Tibial artery (tissue), 4 donors: ENCODE data around the gene ZFR.
"Not testable (repeated sequence)": the region's sequence is repeated elsewhere in the genome, so short reads cannot be mapped to it uniquely, and the experiment has no call there.

Source experiments
- DNase-seq, 2 donors: peaks; one replicate each; pipeline ENCODE4 v3.0.0-alpha.2; 2019
- H3K27ac ChIP-seq, 2 donors: fragments of 200-600 bp; sonication (generic) in 1 of 2; 1 replicate in 1 of 2; 2 replicates in 1 of 2; pipeline ENCODE4 v1.5.1; 2018 to 2019; ENCODE audit warnings: mild to moderate bottlenecking in 1 of 2
- H3K27me3 ChIP-seq, 2 donors: fragments of 200-600 bp; sonication (generic) in 1 of 2; one replicate each; pipeline versions ENCODE4 v1.5.1 to v1.6.0; 2016 to 2019
- H3K36me3 ChIP-seq, 3 donors: fragments of 200-600 bp; sonication (generic) in 2 of 3; one replicate each; pipeline ENCODE4 v1.5.1; 2016 to 2019; ENCODE audit warnings: mild to moderate bottlenecking in 2 of 3
- H3K4me1 ChIP-seq, 4 donors: fragments of 200-600 bp; sonication (generic) in 2 of 4; 1 replicate in 3 of 4; 2 replicates in 1 of 4; pipeline ENCODE4 v1.5.1; 2016 to 2019
- H3K4me3 ChIP-seq, 2 donors: fragments of 200-600 bp; sonication (generic) in 1 of 2; 1 replicate in 1 of 2; 2 replicates in 1 of 2; pipeline ENCODE4 v1.5.1; 2018 to 2019; ENCODE audit warnings: mild to moderate bottlenecking in 2 of 2
- H3K9me3 ChIP-seq, 3 donors: fragments of 200-600 bp; sonication (generic) in 1 of 3; one replicate each; pipeline ENCODE4 v1.5.1; 2016 to 2019
- intact Hi-C: fragments of 100-400 bp; cut with DNase I; formaldehyde crosslinking; loops from one replicate; pipeline ENCODE4 v1.15.0; 2023; ENCODE audit warnings: low total_unique reads
- TF ChIP-seq, protein P1 (sequence below), 2 experiments: fragments of 200-600 bp in 1 of 2; fragments of 450-650 bp in 1 of 2; IDR thresholded peaks; one replicate each; pipeline ENCODE4 v1.5.1; 2017 to 2019; ENCODE audit warnings: antibody characterized with exemption in 2 of 2, mild to moderate bottlenecking in 1 of 2, moderate library complexity in 1 of 2

The ZFR gene

DNA sequence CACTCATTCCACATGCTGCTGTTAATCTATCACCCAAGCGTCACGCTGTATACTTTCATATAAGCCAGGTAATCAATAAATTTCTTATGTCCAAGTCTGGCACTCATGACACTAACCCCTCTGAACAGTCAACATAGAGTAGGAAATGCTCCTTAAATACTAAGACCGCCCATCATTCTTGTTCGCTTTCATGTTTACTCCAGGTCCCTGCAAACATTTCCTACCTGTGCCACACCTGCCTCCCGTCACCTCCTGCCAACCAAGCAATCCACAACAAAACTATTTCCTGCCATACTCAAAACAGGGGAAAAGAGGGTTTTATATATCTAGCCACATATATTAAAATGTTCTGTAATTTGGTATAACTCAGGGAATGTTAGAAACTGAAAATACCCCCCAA, 39.0 kb downstream of the ZFR start:
- H3K36me3 ChIP-seq, result peaks cover 59 to 92% (median 80%) of the 10 kb centered on the region in 3 donors
- H3K9me3 ChIP-seq, result no peaks in the 10 kb centered on the region
- H3K27me3 ChIP-seq, result no peaks in the 10 kb centered on the region
- intact Hi-C loops, result no loop called here
- DNase-seq, result no peak
- no peak overlapping the region for H3K27ac ChIP-seq
- TF ChIP-seq, protein P1, sequence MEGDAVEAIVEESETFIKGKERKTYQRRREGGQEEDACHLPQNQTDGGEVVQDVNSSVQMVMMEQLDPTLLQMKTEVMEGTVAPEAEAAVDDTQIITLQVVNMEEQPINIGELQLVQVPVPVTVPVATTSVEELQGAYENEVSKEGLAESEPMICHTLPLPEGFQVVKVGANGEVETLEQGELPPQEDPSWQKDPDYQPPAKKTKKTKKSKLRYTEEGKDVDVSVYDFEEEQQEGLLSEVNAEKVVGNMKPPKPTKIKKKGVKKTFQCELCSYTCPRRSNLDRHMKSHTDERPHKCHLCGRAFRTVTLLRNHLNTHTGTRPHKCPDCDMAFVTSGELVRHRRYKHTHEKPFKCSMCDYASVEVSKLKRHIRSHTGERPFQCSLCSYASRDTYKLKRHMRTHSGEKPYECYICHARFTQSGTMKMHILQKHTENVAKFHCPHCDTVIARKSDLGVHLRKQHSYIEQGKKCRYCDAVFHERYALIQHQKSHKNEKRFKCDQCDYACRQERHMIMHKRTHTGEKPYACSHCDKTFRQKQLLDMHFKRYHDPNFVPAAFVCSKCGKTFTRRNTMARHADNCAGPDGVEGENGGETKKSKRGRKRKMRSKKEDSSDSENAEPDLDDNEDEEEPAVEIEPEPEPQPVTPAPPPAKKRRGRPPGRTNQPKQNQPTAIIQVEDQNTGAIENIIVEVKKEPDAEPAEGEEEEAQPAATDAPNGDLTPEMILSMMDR (IDR thresholded peaks at IDR 0.05), result no peak
- H3K4me3 ChIP-seq, result no peak overlapping the region
- peaks cover 0 to 3% (median 0%) of the 10 kb centered on the region in 4 donors for H3K4me1 ChIP-seq

DNA sequence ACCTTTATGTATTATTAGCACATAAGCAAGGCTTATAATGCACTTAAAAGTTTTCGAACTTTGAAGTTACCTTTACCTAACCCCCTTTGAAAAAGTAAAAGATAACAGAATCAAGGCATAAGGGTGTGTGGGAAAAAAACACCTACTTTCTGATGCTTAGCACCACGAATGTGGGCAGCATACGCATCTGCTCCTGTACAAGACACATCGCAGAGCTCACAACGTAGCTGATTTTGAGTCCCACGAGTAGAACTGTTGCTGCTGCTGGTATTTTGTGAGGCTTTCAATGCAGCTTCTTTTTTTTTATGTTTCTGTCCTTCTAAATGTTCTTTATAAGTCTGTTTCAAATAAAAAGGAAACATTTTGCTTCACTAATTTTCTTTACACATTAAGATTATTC, 40.8 kb downstream of the ZFR start:
- no peaks in the 10 kb centered on the region for H3K9me3 ChIP-seq
- H3K4me1 ChIP-seq, result peaks cover 0 to 3% (median 0%) of the 10 kb centered on the region in 4 donors
- no peaks in the 10 kb centered on the region for H3K27me3 ChIP-seq
- TF ChIP-seq, protein P1 (IDR thresholded peaks at IDR 0.05), result no peak
- no peak overlapping the region for H3K27ac ChIP-seq
- H3K4me3 ChIP-seq, result no peak overlapping the region
- intact Hi-C loops, result no loop called here
- H3K36me3 ChIP-seq, result peaks cover 58 to 92% (median 83%) of the 10 kb centered on the region in 3 donors
- no peak for DNase-seq

DNA sequence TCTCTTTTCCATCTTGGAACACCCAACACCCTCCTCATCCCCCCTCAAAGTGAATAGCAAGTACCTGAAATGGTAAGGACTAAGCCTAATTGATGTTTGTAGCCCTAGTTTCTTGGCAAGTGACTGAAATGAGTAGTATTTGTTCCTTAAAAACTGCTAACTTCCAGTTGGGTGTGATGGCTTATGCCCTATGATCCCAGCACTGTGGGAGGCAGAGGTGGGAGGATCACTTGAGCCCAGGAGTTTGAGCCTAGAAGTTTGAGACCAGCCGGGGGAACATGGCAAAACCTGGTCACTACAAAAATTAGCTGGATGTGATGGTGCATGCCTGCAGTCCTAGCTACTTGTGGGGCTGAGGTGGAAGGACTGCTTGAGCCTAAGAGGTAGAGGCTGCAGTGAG, 44.1 kb downstream of the ZFR start:
- DNase-seq, result no peak
- H3K4me1 ChIP-seq, result no peaks in the 10 kb centered on the region
- no peaks in the 10 kb centered on the region for H3K9me3 ChIP-seq
- H3K27ac ChIP-seq, result no peak overlapping the region
- no peaks in the 10 kb centered on the region for H3K27me3 ChIP-seq
- TF ChIP-seq, protein P1 (IDR thresholded peaks at IDR 0.05), result no peak
- H3K36me3 ChIP-seq, result peaks cover 88 to 99% (median 91%) of the 10 kb centered on the region in 3 donors
- no peak overlapping the region for H3K4me3 ChIP-seq
- intact Hi-C loops, result no loop called here

DNA sequence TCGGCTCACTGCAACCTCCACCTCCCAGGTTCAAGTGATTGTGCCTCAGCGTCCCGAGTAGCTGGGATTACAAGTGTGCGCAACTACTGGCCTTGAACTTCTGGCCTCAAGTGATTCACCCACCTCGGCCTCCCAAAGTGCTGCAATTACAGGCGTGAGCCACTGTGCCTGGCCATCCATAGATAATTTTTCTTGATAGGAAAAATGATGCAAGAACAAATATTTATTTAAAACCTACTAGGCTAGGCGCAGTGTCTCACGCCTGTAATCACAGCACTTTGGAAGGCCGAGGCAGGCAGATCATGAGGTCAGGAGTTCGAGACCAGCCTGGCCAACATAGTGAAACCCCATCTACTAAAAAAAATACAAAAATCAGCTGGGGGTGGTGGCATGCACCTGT, 45.8 kb downstream of the ZFR start:
- peaks cover 91 to 99% (median 95%) of the 10 kb centered on the region in 3 donors for H3K36me3 ChIP-seq
- DNase-seq, H3K9me3 ChIP-seq, H3K4me1 ChIP-seq, H3K27ac ChIP-seq, intact Hi-C loops, H3K27me3 ChIP-seq, H3K4me3 ChIP-seq: not testable (repeated sequence)

DNA sequence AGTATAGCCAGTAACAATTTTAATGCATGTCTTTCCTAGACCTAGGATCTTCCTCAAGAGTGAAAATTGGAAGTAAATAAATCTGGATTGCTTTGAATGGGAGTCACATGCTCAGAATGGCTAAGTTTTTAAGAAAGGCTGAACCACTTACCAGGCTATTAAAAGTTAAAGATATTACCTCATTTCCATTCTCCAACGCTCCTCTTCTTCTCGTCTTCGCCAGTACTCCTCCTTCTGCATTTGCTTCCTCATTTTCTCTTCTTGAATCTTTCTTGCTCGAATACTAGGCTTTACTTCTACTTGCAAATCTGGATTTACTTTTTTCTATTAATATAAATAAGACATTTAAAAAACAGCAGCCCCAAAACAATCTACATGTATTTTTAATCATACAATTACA, 49.6 kb downstream of the ZFR start:
- Histone ChIP-seq H3K4me1 (no peaks in the 10 kb centered on the region), H3K27ac (no peak overlapping the region), H3K4me3 (no peak overlapping the region), H3K9me3 (no peaks in the 10 kb centered on the region), H3K27me3 (no peaks in the 10 kb centered on the region), H3K36me3 (peaks cover 68 to 98% (median 80%) of the 10 kb centered on the region in 3 donors)
- intact Hi-C loops, result no loop called here
- TF ChIP-seq, protein P1 (IDR thresholded peaks at IDR 0.05), result no peak
- no peak for DNase-seq

DNA sequence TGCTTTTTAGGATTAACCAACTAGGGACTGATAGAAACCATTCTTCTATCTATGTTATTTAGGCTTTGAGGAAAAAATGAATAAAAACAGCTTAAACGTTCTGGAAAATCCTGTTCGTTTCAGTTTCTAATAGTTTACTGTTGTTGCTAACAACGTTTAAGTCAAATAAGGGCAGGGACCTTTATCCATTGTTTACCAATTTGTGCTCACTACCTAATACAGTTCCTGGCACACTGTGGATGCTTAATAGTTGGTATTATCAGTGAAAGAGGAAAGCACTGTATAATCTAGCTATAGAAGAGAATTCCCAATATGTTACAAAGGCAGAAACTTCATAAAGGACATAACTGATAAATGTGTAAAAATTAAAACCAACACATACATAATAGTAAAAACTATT, 52.5 kb downstream of the ZFR start:
- TF ChIP-seq, protein P1 (IDR thresholded peaks at IDR 0.05), result no peak
- intact Hi-C loops, result no loop called here
- Histone ChIP-seq H3K27me3 (no peaks in the 10 kb centered on the region), H3K27ac (no peak overlapping the region), H3K4me3 (no peak overlapping the region), H3K9me3 (no peaks in the 10 kb centered on the region), H3K36me3 (peaks cover 55 to 96% (median 68%) of the 10 kb centered on the region in 3 donors), H3K4me1 (peaks cover 0 to 17% (median 2%) of the 10 kb centered on the region in 4 donors)
- DNase-seq, result no peak
